NCI-H2196 treated with DMSO at 0.1 percent for 48 hours (cell line): Measurements from ENCODE around the gene SPX.

Source experiments
- DNase-seq: peaks from one replicate; lab custom pipeline; 2025; ENCODE audit not compliant: unreplicated experiment; lab: John Stamatoyannopoulos, UW

The SPX gene

DNA sequence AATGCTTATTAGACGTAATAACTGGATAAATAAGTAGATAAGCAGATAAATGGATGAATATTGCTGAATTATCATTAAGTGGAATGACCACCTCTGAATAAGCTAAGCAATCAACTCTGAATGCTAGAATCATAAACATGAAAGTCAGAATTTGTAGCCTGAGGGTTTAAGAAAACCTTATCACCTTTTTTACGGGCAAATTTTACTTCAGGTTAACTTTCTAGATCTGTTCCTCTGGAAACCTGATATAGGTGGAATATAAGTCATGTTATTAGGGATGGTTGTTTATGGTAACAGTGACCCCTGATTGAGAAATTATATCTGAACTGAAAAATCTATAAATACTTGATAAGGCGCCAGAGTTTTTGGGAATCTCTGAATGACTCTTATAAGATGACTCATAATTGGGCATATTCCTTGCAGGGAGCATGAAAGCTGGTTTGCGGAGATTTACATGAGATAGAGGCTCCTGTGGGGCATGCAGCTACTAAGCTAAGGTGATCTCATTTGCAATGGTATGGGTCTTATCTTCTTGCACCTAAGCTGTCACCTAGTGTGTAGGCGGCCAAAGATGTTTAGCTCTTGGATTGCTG, 12.1 kb downstream of the SPX start:
- DNase-seq = no peak

DNA sequence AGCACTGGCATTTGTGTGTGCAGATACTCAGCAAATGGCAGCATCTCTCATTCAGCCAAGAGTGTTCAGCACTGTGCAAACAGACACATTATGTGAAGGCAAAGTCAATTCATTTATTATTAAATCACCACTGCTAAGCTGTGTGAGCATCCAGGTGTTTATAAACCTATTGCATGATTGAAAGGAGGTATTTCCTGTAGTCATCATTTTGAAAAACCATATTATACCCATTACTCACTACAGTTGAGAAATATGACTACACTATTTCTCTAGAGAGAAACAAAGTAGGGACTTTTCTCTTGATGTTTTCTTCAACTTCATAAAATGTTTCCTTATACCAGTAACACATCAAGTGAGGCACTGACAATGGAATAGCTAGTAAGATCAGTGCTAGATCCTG, 13.7 kb downstream of the SPX start:
- DNase-seq = no peak

DNA sequence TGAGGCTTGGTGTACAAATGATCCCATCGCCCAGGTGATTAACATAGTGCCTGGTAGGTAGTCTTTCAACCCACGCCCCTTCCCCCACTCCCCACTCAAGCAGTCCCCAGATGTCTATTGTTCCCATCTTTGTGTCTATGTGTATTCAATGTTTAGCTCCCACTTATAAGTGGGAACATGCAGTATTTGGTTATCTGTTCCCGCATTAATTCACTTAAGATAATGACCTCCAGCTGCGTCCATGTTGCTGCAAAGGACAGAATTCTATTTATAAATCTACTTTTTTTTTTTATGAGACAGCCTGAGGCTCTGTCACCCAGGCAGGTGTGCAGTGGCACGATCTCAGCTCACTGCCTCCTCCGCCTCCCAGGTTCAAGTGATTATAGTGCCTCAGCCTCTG, 15.7 kb downstream of the SPX start:
- no peak for DNase-seq

DNA sequence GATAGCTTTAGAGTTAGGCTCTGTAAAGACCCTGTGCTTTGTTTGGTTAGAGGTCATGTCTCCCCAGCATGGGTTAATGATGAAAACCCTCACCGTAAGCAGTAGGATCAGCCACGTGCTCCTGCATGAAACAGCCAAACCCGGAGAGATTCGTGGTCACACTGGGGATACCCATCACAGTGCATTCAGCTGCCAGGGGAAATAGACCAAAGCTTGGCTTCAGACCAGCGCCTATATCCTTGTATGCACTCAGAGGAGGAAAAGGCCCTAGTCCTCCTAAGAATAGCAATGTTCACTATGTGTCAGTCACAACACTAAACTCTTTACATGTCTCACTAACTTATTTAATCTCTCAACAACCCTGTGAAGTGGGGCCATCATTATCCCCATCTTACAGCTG, 16.3 kb downstream of the SPX start:
- DNase-seq = no peak

DNA sequence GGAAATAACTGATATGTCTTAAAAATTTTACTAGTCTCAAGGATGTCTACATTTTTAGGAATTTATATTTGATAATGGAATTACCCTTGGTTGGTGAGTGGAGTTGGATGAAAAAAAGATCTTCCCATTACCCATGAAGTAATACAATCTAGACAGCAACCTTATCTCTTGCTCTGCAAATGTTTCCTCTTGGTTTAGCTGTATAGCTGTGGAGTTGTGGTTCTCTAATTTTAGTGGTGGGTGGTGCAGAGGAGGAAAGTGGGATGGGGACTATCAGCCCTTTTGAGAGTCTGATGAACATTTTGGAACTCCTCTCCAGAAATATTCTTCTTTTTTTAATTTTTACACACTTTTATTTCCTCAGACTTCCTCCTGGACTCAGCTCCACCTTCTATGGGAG, 17.1 kb downstream of the SPX start:
- DNase-seq = no peak

DNA sequence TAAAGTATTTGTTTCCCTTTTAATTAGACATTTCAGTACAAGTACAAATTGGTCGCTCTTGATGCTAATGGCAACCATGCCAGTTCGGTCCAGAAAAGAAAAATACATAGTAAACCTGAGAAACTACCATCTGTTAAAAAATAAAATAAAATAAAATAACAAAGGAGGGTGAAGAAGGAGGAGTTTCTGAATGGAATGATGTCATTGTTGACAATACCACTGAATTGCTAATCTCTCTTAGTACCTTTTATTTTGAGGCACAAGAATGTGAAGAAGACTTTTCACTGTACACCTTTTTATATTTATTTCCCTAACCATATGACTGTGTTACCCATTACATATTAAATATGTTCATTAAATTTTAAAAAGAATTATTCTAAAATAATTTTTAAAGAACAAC, 19.5 kb downstream of the SPX start:
- DNase-seq = no peak

DNA sequence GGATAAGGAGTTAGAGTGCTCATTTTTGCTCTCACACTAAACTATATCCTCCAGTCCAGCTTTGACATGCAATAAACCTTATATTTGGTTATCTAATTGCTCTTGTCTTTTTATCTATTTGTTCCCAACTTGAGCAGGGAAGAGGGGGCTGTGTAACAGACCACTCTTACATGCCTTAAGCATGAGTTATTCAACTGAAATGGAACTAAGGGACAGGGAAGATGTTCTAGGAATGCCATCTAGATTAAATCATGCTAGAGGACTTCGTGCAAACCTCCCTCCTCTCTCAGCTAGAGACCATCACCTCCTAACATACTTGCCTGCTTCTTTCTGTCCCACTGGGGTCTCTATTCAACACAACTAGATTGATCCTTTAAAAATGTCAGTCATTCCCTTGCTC, 20.6 kb downstream of the SPX start:
- no peak for DNase-seq

DNA sequence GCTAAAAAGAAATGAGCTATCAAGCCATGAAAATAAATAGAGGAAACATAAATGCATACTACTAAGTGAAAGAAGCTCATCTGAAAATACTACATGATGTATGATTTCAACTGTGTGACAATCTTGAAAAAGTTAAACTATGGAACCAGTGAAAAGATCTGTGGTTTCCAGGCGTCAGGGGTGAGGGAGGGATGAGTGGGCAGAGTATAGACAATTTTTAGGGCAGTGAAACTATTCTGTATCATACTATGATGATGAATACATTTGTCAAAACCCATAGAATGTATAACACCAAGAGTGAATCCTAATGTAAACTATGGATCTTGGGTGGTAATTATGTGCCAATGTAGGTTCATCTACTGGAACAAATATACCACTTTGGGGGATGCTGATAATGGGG, 21.3 kb downstream of the SPX start:
- no peak for DNase-seq

DNA sequence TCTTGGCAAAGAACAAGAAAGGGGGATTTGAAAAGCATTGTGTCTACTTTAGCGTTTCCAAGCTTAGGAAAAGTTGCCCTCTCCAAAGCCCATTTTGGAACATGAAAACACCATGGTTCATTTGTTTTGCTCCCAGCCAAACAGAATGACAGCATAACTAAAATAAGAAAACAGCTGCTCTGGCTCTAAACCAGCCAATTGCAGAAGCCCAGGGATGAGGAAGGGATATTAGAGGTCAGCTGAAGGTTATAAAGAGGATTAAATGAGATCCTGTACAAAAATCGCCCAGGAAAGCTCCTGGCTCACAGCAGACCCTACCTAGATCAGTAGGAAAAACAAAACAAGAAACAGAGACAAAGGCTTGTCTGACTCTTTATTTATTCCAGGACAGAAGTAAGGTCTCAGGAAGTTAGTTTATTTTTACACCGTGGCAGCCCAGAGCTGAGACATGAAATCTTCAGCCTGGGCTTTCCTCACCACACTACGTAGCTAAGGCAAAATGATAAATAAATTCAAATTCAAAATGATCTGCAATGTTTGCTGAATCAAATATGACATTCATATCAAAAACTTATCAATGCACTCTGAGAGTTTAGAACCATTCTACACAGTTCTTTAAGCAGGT, 25.9 kb downstream of the SPX start:
- DNase-seq = no peak

DNA sequence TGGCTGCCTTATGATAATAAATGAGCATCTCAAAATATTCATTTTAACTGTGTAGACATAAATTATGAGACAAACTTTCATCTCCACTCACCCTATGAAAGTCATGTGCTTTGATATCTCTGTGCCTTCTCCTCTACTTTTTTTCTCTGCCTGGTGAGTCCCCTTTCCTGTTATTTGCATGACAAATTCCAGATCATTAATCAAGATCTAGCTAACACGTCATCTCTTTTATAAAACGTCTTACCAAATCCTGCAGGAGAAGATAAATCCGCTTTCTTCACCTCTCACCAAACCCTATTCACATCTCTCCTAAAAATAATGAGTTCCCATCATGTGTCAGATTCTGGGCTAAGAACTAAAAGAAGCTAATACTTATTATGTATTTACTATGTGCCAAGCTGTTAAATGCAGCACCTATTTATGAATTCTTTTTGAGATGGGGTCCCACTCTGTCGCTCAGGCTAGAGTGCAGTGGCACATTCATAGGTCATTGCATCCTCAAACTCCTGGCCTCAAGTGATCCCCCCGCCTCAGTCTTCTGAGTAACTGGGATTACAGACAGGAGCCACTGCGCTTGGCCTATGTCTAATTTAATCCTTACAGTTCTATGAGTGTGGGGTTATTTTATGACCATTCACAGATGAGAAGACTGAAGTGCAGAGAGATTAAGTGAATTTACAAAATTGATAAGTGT, 26.7 kb downstream of the SPX start:
- DNase-seq = no peak

DNA sequence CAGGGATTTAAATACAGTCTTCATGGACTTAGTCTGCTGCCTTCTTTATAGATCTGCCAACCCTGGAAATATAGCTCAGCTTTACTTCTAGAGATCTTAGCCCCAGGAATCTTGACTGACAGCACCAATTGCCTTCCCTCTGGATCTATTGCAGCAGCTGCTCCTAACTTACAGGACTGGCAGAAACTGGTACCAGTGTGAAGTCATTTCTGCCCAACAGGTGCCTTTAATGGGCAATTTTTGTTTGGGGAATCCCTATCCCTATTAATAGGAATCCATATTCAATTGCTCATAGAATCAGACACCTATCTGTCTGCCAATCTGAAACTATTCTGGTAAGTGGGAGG, 27.2 kb downstream of the SPX start:
- no peak for DNase-seq

DNA sequence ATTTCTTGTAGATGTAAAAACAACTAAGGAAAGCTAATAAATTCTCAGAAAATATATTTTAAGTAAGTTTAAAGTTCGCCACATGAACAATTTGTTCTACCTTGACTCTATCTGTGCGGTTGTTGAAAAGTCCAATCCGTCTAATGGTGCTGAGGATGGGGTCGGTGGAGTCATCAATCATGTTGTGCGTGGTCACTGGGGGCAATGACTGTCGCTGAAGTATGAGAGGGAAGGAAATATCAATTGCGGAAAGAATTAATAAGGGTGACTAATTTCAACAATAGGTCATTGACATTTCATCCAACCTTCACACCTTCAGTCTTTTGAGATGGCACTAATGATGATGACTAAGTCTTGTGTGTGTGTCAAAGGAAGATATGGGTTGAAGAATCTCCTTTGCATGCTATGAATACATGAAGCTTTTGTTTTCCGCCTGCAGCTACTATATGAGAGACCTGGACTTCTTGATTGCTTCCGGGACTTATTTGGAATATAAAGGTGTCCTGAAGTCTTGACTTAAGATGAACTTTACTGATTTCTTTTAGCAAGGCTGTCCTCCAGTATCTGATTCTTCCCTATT, 32.1 kb downstream of the SPX start:
- no peak for DNase-seq

DNA sequence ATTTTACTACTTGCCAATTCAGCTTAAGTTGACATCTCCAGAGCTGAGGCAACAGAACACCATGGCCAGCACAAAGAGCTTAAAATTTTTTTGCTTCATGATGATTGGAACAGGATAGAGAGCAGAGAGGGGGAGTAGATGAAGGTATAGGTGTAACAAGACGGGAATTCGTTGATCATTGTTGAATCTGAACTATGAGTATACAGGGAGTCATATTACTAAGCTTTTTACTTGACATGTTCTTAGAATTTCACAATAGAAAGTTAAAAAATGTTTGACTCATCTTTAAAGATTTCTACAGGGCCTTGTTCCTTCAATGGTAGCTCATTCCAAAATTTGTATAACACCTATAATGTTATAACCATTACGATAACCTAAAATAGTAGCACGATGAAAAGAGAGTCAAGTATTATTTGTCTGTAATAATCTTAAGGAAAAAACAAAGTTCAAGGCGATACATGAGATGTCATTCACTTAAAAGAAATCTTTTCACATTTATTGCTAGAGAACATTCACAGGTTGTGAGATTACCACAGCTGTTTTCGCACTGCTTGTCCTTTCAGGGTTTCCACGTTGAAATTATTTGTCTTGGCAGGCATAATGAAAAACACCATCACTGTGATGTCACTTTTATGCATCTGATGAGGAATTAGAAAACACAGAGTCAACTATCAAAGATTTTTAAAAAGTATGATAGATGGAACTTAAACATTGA, 33.9 kb downstream of the SPX start:
- no peak for DNase-seq

DNA sequence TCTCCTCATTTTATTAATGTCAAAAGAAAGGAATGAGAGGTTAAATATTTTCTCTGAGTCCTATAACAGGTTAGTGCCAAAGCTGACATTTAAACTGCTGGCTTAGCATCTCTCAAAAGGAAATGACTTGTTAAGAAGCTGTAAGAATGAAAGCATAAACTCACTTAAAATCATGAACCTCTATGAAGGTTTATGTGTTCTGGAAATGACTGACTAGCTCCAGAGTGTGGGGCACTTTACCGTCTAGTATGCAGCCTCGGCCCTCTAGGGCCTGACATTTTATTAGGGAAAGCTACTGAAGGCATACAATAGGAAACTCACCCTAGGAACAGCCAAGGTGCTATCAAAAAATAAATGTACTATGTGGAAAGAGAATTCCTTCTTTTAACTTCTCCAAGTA, 35.1 kb downstream of the SPX start:
- no peak for DNase-seq

DNA sequence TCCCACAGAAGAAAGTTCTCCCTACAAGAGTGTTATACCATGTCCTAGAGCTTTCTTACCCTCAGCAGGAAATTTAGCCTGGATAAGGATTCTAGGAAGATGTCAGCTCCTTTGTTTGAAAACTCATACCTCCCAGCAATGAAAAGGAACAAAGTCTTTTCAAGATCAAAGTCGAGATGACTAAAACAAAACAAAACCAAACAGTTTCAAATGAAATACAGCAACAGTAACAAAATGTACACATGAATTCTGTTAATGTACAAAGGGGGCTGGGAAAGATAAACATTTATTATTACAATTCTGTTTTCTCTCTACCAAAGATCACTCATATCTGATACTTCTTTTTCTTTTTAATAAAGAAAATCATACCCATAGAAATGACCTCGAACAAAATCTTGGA, 36.8 kb downstream of the SPX start:
- no peak for DNase-seq

DNA sequence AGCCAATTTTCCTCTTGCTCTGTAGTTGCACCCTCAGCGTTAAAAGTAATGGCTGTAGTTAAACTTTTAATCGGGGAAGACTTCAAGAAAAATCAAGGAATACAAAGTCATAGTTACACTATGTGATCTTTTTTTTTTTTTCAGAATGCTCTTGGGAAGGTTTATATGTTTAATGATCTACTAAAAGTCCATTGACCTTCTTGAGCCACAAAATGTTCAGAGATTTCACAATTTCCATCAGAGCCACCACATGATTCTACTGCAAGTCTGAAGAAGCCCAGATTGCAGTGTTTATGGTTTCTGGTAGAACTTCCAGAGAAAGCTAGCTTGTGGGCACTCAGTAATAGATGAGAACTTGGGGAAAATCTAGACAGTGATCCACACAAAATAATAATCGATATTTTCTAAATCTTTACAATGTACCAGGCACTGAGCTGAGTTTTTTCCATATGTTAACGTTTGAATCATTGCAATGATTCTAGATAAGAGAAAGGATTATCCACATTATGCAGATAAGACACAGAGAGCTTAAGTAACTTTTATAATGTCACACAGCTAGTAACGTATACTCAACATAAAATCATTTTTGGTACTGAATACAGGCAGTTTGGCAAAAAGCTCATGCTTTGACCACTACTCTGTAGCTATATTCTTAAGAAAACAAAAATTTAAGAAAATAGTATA, 40.3 kb downstream of the SPX start:
- DNase-seq = no peak

DNA sequence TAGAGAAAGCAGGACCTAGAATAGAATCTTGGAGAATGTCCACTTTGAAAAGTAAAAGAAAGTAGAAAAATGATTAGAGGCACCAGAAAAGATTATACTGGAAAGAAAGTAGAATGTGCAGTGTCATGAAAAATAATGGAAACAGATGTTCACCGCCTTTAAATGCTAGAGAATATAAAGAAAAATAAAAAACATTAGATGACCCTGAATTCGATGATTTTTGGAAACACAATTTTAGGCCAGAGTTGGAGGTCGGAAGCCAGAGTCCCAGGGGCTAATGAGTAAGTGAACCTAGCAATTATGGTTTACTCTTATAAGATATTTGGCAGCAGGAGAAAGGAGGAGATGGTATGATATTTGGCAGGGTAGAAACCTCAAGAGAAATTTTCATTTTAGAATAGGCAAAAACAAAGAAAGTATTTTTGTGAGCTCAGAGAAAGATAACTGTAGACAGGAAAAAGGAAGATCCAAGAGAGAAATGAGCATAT, 40.9 kb downstream of the SPX start:
- DNase-seq = no peak

DNA sequence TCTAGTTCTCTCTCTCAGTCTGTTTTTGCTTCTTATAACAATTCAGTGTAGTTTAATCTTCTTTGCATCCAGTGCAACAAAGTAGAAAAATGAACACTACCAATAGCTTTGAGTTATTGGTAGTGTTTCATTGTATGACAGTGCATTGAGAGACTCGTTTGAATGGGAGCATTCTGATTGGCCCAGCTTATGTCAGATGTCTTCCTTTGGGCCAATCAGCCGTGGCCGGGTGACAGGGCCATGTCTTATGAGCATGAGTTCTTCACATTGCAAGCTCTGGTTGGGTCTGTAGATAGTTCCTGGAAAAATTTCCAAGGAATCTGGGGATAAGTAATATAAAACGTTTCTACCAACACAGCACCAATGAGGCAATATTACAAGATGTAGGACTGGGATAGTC, 42.0 kb downstream of the SPX start:
- no peak for DNase-seq

DNA sequence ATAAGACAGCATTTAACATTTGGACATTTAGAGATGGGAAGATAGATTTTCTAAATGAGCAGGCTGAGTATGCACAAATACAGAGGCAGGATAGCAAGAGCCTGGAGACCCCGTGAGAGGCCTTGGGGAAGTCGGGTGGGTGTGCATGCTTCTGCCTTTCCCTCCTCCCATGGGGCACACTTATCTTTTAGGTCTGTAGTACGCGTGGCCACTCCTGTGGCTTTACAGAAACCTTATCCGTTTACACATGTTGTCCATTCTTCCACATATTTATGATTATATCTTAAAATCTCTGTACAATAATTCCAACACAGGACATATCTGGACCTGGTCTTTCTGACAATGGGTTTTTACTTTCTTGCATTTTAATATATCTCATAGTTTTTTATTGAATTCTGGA, 45.0 kb downstream of the SPX start:
- no peak for DNase-seq

DNA sequence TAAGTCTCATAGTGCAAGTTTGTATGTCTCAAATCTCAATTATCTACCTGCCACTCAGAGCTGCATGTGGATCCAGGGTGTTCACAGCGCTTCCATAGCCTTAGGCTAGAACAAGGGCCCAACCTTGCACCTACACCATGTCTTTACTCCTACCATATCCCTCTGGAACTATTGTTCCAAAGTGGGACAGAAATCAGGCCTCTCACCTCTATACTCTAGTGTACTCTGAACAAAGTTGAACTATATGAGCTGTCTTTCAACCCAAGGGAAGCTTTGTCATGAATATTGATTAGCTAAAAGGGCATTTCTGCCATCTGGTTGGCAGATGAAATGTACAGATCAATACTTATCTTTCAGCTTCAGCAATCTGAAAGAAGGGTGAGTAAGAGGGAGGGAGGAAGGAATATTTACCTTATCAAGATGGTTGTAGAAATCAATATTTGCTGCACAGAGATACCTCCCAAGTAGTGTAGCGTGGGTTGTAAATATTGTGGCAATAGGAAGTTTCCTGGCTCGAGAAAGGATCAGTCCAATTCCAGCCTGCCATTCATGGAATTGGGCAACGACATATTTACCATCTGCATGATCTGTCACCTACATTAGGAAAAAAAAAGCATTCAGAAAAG, 47.8 kb downstream of the SPX start:
- DNase-seq = no peak

DNA sequence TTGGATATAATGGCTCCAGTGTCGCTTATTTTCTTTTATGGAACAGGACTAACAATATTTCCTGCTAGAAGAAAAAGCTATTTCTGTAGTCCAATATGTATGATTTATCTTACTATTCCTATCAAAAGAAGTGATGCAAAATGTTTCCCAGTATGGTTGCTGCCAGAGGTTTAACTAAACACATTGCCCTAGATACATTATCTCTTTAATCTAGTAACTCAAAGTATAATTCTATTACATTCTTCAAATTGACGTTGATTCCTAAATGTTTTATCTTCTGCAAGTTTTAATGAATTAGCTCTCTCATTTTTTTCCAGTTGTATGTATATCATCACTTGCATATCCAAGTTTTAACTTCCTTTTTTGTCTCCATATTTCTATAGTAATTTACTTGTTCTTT, 50.3 kb downstream of the SPX start:
- DNase-seq = no peak
